HCT116 (cell line): ENCODE data around the gene PIGA.

Experiments used
- EZH2 ChIP-seq: fragments of 200-600 bp; sonication (generic); IDR thresholded peaks from 2 replicates; pipeline ENCODE4 v1.6.1; 2017; ENCODE audit warnings: antibody characterized with exemption, mixed run types
- EZH2phosphoT487 ChIP-seq: fragments of 200-600 bp; IDR thresholded peaks from 2 replicates; pipeline ENCODE4 v1.6.1; 2018; ENCODE audit warnings: antibody characterized with exemption, borderline replicate concordance
- POLR2A ChIP-seq: IDR thresholded peaks from 2 replicates; pipeline ENCODE4 v1.7.0; 2011; ENCODE audit warnings: borderline replicate concordance; ENCODE audit not compliant: insufficient read depth, insufficient read length; ENCODE audit errors: extremely low read depth
- POLR2AphosphoS5 ChIP-seq: IDR thresholded peaks from 2 replicates; pipeline ENCODE4 v1.6.1; 2011; ENCODE audit warnings: mild to moderate bottlenecking, low read depth, low read length, moderate library complexity
- RAD21 ChIP-seq: IDR thresholded peaks from 2 replicates; pipeline ENCODE4 v1.6.1; 2012; ENCODE audit warnings: low read depth, mild to moderate bottlenecking
- SP1 ChIP-seq: IDR thresholded peaks from 2 replicates; pipeline ENCODE4 v1.6.1; 2012; ENCODE audit warnings: low read depth
- TCF7L2 ChIP-seq: IDR thresholded peaks from 2 replicates; pipeline ENCODE4 v1.7.0; 2011; ENCODE audit warnings: borderline replicate concordance, inconsistent platforms; ENCODE audit not compliant: insufficient read depth, insufficient read length; ENCODE audit errors: extremely low read depth
- YY1 ChIP-seq: IDR thresholded peaks from 2 replicates; pipeline ENCODE4 v1.6.1; 2011; ENCODE audit warnings: low read length, low read depth, moderate library complexity, mild to moderate bottlenecking; ENCODE audit not compliant: insufficient replicate concordance; ENCODE audit errors: extremely low read depth
- ZNF274 ChIP-seq: fragments of 200-500 bp; sonication (Bioruptor generic); IDR thresholded peaks from 2 replicates; pipeline ENCODE4 v1.6.1; 2014; ENCODE audit warnings: mild to moderate bottlenecking, low read depth, low read length, inconsistent platforms
- TF ChIP-seq, protein P1 (sequence below), 3 experiments: fragments of 200-600 bp in 1 of 3; sonication (generic) in 1 of 3; IDR thresholded peaks in 2 of 3; conservative IDR thresholded peaks in 1 of 3; 2 replicates each; pipeline ENCODE4 v1.5.1; 2012 to 2017; ENCODE audit warnings: low read depth in 2 of 3, low read length in 2 of 3, antibody characterized with exemption in 1 of 3, borderline replicate concordance in 1 of 3, control low read depth in 1 of 3, mild to moderate bottlenecking in 1 of 3, mixed read lengths in 1 of 3, mixed run types in 1 of 3, moderate library complexity in 1 of 3; ENCODE audit not compliant: insufficient read depth in 1 of 3
- TF ChIP-seq, protein P2 (sequence below): IDR thresholded peaks from 2 replicates; pipeline ENCODE4 v1.6.1; 2012; ENCODE audit warnings: low read depth
- TF ChIP-seq, protein P3 (sequence below): IDR thresholded peaks from 2 replicates; pipeline ENCODE4 v1.6.1; 2011; ENCODE audit warnings: mild to moderate bottlenecking, low read length, moderate library complexity; ENCODE audit not compliant: insufficient replicate concordance; ENCODE audit errors: extremely low read depth

DNA sequence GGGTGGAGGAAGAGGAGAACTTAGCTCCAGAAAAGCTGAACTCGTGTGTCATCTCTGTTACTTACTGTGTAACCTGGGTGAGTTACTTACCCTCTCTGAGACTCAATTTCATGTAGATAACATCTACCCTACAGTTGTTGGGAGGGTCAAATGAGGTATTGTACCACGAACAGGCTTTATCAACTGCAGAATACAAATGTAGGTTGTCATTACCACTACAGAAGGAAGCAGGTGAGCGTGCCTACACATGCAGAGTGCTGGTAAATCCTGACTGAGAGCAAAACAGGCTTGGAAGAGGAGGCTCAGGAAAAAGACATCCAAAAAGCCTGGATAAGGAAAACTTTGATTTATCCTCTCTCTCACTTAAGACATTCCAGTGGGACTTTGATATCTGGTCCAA is 7.2 kb downstream of the PIGA start:
- TF ChIP-seq EZH2phosphoT487 (no peak), POLR2A (no peak), ZNF274 (no peak), POLR2AphosphoS5 (no peak), TCF7L2 (no peak), SP1 (no peak), EZH2 (no peak), RAD21 (no peak), YY1 (no peak)
- TF ChIP-seq, protein P1, sequence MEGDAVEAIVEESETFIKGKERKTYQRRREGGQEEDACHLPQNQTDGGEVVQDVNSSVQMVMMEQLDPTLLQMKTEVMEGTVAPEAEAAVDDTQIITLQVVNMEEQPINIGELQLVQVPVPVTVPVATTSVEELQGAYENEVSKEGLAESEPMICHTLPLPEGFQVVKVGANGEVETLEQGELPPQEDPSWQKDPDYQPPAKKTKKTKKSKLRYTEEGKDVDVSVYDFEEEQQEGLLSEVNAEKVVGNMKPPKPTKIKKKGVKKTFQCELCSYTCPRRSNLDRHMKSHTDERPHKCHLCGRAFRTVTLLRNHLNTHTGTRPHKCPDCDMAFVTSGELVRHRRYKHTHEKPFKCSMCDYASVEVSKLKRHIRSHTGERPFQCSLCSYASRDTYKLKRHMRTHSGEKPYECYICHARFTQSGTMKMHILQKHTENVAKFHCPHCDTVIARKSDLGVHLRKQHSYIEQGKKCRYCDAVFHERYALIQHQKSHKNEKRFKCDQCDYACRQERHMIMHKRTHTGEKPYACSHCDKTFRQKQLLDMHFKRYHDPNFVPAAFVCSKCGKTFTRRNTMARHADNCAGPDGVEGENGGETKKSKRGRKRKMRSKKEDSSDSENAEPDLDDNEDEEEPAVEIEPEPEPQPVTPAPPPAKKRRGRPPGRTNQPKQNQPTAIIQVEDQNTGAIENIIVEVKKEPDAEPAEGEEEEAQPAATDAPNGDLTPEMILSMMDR (IDR thresholded peaks at IDR 0.05 in 2 of 3, conservative IDR thresholded peaks at IDR 0.05 in 1 of 3; ENCODE audit: borderline replicate concordance in 1 of 3, insufficient read depth in 1 of 3, low read depth in 2 of 3, low read length in 2 of 3) = no peak
- TF ChIP-seq, protein P2, sequence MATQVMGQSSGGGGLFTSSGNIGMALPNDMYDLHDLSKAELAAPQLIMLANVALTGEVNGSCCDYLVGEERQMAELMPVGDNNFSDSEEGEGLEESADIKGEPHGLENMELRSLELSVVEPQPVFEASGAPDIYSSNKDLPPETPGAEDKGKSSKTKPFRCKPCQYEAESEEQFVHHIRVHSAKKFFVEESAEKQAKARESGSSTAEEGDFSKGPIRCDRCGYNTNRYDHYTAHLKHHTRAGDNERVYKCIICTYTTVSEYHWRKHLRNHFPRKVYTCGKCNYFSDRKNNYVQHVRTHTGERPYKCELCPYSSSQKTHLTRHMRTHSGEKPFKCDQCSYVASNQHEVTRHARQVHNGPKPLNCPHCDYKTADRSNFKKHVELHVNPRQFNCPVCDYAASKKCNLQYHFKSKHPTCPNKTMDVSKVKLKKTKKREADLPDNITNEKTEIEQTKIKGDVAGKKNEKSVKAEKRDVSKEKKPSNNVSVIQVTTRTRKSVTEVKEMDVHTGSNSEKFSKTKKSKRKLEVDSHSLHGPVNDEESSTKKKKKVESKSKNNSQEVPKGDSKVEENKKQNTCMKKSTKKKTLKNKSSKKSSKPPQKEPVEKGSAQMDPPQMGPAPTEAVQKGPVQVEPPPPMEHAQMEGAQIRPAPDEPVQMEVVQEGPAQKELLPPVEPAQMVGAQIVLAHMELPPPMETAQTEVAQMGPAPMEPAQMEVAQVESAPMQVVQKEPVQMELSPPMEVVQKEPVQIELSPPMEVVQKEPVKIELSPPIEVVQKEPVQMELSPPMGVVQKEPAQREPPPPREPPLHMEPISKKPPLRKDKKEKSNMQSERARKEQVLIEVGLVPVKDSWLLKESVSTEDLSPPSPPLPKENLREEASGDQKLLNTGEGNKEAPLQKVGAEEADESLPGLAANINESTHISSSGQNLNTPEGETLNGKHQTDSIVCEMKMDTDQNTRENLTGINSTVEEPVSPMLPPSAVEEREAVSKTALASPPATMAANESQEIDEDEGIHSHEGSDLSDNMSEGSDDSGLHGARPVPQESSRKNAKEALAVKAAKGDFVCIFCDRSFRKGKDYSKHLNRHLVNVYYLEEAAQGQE = no peak
- TF ChIP-seq, protein P3, sequence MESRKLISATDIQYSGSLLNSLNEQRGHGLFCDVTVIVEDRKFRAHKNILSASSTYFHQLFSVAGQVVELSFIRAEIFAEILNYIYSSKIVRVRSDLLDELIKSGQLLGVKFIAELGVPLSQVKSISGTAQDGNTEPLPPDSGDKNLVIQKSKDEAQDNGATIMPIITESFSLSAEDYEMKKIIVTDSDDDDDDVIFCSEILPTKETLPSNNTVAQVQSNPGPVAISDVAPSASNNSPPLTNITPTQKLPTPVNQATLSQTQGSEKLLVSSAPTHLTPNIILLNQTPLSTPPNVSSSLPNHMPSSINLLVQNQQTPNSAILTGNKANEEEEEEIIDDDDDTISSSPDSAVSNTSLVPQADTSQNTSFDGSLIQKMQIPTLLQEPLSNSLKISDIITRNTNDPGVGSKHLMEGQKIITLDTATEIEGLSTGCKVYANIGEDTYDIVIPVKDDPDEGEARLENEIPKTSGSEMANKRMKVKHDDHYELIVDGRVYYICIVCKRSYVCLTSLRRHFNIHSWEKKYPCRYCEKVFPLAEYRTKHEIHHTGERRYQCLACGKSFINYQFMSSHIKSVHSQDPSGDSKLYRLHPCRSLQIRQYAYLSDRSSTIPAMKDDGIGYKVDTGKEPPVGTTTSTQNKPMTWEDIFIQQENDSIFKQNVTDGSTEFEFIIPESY = no peak
